ENCODE data around the gene ABL1.
"Not testable (repeated sequence)": the region's sequence is repeated elsewhere in the genome, so short reads cannot be mapped to it uniquely, and the experiment has no call there.

ABL1 gene

GRCh38 chr9:130794923-130795495, 40.0 kb upstream of the ABL1 start:
- no peak for TF ChIP-seq CTCF (IDR thresholded peaks at IDR 0.05; ENCODE audit: low read depth, low read length)
- no peak overlapping the region for H3K4me3 ChIP-seq (replicated peaks in 1 of 2; ENCODE audit: low read depth in 2 of 2, low read length in 2 of 2)
- peak in 1 of 2 donors; percentile 33 for DNase-seq (ENCODE audit: low read depth in 2 of 2)

DNA sequence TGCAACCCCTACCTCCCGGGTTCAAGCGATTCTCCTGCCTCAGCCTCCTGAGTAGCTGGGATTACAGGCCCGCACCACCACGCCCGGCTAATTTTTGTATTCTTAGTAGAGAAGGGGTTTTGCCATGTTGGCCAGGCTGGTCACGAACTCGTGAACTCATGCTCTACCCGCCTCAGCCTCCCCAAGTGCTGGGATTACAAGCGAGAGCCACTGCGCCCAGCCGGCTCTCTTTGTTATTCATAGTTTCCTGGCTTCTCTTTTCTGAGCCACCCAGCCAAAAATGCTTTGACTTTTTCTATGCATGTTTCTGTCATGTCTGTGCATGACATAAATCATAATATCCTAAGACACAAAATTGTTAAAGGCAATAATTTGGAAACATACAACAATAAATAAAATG, 31.9 kb upstream of the ABL1 start:
- not testable (repeated sequence) for DNase-seq (ENCODE audit: low read depth in 2 of 2); H3K4me3 ChIP-seq (replicated peaks in 1 of 2; ENCODE audit: low read depth in 2 of 2, low read length in 2 of 2)

DNA sequence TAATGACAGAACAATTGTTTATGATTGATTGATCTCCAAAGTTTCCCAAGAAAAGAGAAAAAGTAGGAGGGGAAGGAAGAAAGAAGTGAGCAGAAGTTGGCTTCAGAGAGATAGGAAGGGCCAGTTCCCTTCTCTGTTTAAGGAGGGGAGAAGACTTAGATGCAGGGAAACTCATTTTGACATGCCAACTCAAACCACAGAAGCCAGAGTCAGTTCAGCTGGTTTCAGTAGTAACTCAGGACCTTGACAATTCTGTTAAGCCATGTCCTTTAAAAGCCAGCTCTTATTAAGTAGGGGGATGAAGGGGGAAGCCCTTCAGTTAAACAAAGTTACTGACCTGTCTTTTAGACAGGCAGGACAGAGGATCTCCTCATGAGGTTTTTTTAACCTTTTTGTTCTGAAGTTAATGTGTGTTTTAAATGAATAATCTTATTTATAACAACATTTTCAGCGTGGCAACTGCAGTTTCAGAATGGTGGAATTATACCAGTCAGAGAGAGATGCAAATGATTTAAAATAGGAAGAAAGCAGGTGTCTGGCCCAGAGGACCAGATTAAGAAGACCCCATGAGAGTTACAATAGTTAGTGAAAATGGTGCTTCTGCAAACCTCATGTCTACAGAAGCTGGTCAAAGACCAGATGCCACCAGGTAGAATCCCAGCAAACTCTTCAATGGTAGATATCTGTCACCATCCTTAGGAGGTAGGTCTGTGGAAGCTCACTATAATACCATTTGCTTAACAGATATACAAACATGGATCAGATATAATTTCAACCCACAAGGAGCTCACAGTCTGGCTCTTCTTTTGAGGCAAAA, 29.3 kb upstream of the ABL1 start:
- no peak for TF ChIP-seq CTCF (IDR thresholded peaks at IDR 0.05; ENCODE audit: low read depth, low read length)
- H3K4me3 ChIP-seq (replicated peaks in 1 of 2; ENCODE audit: low read depth in 2 of 2, low read length in 2 of 2): no peak overlapping the region
- DNase-seq (ENCODE audit: low read depth in 2 of 2): no peak

- DNase-seq (ENCODE audit: low read depth in 2 of 2): no peak
- no peak for TF ChIP-seq CTCF (IDR thresholded peaks at IDR 0.05; ENCODE audit: low read depth, low read length)
- no peak overlapping the region for H3K4me3 ChIP-seq (replicated peaks in 1 of 2; ENCODE audit: low read depth in 2 of 2, low read length in 2 of 2)
These were observed 28.7 kb upstream of the ABL1 start for GRCh38 chr9:130806327-130806716.

- H3K4me3 ChIP-seq (replicated peaks in 1 of 2; ENCODE audit: low read depth in 2 of 2, low read length in 2 of 2): no peak overlapping the region
- TF ChIP-seq CTCF (IDR thresholded peaks at IDR 0.05; ENCODE audit: low read depth, low read length): no peak
- DNase-seq (ENCODE audit: low read depth in 2 of 2): no peak
These were observed 24.4 kb upstream of the ABL1 start for GRCh38 chr9:130810609-130811136.

DNA sequence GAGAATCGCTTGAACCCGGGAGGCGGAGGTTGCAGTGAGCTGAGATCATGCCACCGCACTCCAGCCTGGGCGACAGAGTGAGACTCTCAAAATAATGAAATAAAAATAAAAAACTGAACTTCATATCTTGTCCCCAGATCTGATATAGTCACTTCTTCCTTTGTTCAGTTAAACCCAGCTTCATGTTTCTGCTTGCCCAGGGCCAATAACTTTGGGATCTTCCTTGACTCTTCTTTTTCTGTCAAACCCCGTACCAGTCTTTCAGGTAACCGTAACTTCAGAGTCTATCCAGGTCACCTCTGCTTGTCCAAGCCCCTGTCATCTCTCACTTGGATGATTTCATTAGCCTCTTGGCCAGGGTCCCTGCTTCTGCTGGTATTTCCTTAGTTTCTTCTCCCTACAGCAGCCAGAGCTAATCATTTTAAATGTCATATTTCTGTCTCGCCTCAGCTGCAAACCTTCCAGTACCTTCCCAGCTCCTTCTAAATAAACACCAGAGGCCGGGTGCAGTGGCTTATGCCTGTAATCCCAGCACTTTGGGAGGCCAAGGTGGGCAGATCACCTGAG, 19.7 kb upstream of the ABL1 start:
- no peak for TF ChIP-seq CTCF (IDR thresholded peaks at IDR 0.05; ENCODE audit: low read depth, low read length)

GRCh38 chr9:130817914-130818313, 17.1 kb upstream of the ABL1 start:
- no peak overlapping the region for H3K4me3 ChIP-seq (replicated peaks in 1 of 2; ENCODE audit: low read depth in 2 of 2, low read length in 2 of 2)
- DNase-seq (ENCODE audit: low read depth in 2 of 2): no peak
- TF ChIP-seq CTCF (IDR thresholded peaks at IDR 0.05; ENCODE audit: low read depth, low read length): no peak

More for the DNA sequence above, 19.7 kb upstream of the ABL1 start:
- DNase-seq (ENCODE audit: low read depth in 2 of 2): no peak
- H3K4me3 ChIP-seq (replicated peaks in 1 of 2; ENCODE audit: low read depth in 2 of 2, low read length in 2 of 2): no peak overlapping the region
